ENCODE results near the gene SCARB1. TPM values are rescaled to one million over a fixed set of nuclear protein-coding genes. Genes with fewer than 3 reads are reported as not detected.
"Not testable (repeated sequence)": the region's sequence is repeated elsewhere in the genome, so short reads cannot be mapped to it uniquely, and the experiment has no call there.

Gene SCARB1
- total and polyA plus RNA-seq, 2 donors (not counting 1 experiment from before 2014, with no cell fraction given), result 14.7 to 32.5 TPM

- Histone ChIP-seq H3K4me3 (replicated peaks in 1 of 4; ENCODE audit: control extremely low read depth in 1 of 4, insufficient read depth in 1 of 4, low read depth in 3 of 4, low read length in 4 of 4) (no peak overlapping the region), H3K9me3 (ENCODE audit: control insufficient read depth, insufficient read depth, low read depth, low read length) (no peaks in the 10 kb centered on the region), H3K36me3 (ENCODE audit: control insufficient read depth, insufficient read depth, low read length) (no peaks in the 10 kb centered on the region), H2AFZ (ENCODE audit: low read length) (no peak overlapping the region), H4K20me1 (ENCODE audit: control insufficient read depth, extremely low read depth, insufficient read depth, low read length) (no peaks in the 10 kb centered on the region), H3K27me3 (ENCODE audit: control insufficient read depth, insufficient read depth, low read length) (no peaks in the 10 kb centered on the region), H3K4me2 (ENCODE audit: extremely low read depth, insufficient read depth, low read length) (no peak overlapping the region), H3K79me2 (ENCODE audit: control insufficient read depth, insufficient read depth, low read length) (no peaks in the 10 kb centered on the region), H3K9ac (ENCODE audit: insufficient read depth, low read length) (no peak overlapping the region), H3K4me1 (ENCODE audit: control insufficient read depth, extremely low read depth, insufficient read depth, low read length) (no peaks in the 10 kb centered on the region), H3K27ac (ENCODE audit: insufficient read depth, low read length) (no peak overlapping the region)
- TF ChIP-seq EZH2 (IDR thresholded peaks at IDR 0.05; ENCODE audit: low read length, missing control alignments), result no peak
- TF ChIP-seq CTCF (conservative IDR thresholded peaks at IDR 0.05 in 1 of 2, IDR thresholded peaks at IDR 0.05 in 1 of 2; ENCODE audit: low read depth in 1 of 2, low read length in 2 of 2), result no peak
- DNase-seq (ENCODE audit: low read depth in 2 of 2), result no peak
Measured at GRCh38 chr12:124883263-124884130, 19.8 kb upstream of the SCARB1 start.

GRCh38 chr12:124881123-124881522, 17.5 kb upstream of the SCARB1 start:
- Histone ChIP-seq H3K9me3 (ENCODE audit: control insufficient read depth, insufficient read depth, low read depth, low read length) (no peaks in the 10 kb centered on the region), H2AFZ (ENCODE audit: low read length) (no peak overlapping the region), H4K20me1 (ENCODE audit: control insufficient read depth, extremely low read depth, insufficient read depth, low read length) (no peaks in the 10 kb centered on the region), H3K27ac (ENCODE audit: insufficient read depth, low read length) (no peak overlapping the region), H3K9ac (ENCODE audit: insufficient read depth, low read length) (no peak overlapping the region), H3K4me2 (ENCODE audit: extremely low read depth, insufficient read depth, low read length) (no peak overlapping the region), H3K27me3 (ENCODE audit: control insufficient read depth, insufficient read depth, low read length) (no peaks in the 10 kb centered on the region), H3K36me3 (ENCODE audit: control insufficient read depth, insufficient read depth, low read length) (no peaks in the 10 kb centered on the region), H3K4me3 (replicated peaks in 1 of 4; ENCODE audit: control extremely low read depth in 1 of 4, insufficient read depth in 1 of 4, low read depth in 3 of 4, low read length in 4 of 4) (no peak overlapping the region), H3K4me1 (ENCODE audit: control insufficient read depth, extremely low read depth, insufficient read depth, low read length) (no peaks in the 10 kb centered on the region), H3K79me2 (ENCODE audit: control insufficient read depth, insufficient read depth, low read length) (no peaks in the 10 kb centered on the region)
- TF ChIP-seq CTCF (conservative IDR thresholded peaks at IDR 0.05 in 1 of 2, IDR thresholded peaks at IDR 0.05 in 1 of 2; ENCODE audit: low read depth in 1 of 2, low read length in 2 of 2), result no peak
- no peak for TF ChIP-seq EZH2 (IDR thresholded peaks at IDR 0.05; ENCODE audit: low read length, missing control alignments)
- DNase-seq (ENCODE audit: low read depth in 2 of 2), result no peak

- not testable (repeated sequence) for H3K79me2 ChIP-seq (ENCODE audit: control insufficient read depth, insufficient read depth, low read length); H3K4me2 ChIP-seq (ENCODE audit: extremely low read depth, insufficient read depth, low read length); H3K4me3 ChIP-seq (replicated peaks in 1 of 4; ENCODE audit: control extremely low read depth in 1 of 4, insufficient read depth in 1 of 4, low read depth in 3 of 4, low read length in 4 of 4); H3K9ac ChIP-seq (ENCODE audit: insufficient read depth, low read length); H4K20me1 ChIP-seq (ENCODE audit: control insufficient read depth, extremely low read depth, insufficient read depth, low read length); H3K36me3 ChIP-seq (ENCODE audit: control insufficient read depth, insufficient read depth, low read length); H3K4me1 ChIP-seq (ENCODE audit: control insufficient read depth, extremely low read depth, insufficient read depth, low read length); H3K27ac ChIP-seq (ENCODE audit: insufficient read depth, low read length); H3K9me3 ChIP-seq (ENCODE audit: control insufficient read depth, insufficient read depth, low read depth, low read length); H3K27me3 ChIP-seq (ENCODE audit: control insufficient read depth, insufficient read depth, low read length); H2AFZ ChIP-seq (ENCODE audit: low read length)
- DNase-seq (ENCODE audit: low read depth in 2 of 2), result peak in 1 of 2 donors; percentile 26
Measured at GRCh38 chr12:124880335-124880734, 16.7 kb upstream of the SCARB1 start.
